ENCODE data around the gene IFITM2. TPM values are rescaled to one million over a fixed set of nuclear protein-coding genes. Genes with fewer than 3 reads are reported as not detected.
"Not testable (repeated sequence)": the region's sequence is repeated elsewhere in the genome, so short reads cannot be mapped to it uniquely, and the experiment has no call there.

Gene IFITM2
- total and polyA plus RNA-seq, 2 donors (not counting 1 experiment from before 2014, with no cell fraction given) = 51.2 to 714 TPM

DNA sequence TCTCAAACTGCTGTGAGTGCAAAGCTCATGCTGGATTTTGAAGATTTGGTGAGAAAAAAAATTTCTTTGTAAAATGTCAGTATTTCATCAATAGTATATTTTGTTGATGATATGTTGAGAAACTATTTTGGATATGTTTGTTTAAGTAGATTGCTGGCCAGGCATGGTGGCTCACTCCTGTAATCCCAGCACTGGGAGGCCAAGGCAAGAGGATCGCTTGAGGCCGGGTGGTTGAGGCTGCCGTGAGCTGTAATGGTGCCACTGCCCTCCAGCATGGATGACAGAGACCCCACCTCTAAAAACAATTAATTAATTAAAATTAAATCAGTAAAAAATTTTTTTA lies 19.9 kb downstream of the IFITM2 start:
- H4K20me1 ChIP-seq (ENCODE audit: control insufficient read depth, extremely low read depth, insufficient read depth, low read length) = no peaks in the 10 kb centered on the region

DNA sequence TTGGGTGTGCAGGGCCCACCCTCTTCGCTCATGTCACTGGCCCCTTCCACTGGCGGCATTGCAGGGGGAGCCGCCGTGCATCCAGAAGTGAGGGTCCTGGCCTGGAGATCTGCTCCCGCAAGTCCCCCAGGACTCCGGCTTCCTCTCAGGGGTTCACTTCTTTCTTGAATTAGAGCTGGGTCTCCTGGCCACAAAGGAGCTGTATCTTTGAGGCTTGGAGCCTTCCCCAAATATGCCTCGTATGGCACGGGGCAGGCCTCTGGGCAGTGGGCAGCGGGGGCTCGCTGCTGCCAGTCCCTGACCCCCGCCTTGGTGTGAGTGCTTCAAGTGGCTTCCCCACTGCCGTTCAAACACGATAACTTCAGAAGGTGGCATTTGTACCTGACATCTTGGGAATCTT lies 20.4 kb downstream of the IFITM2 start:
- no peak for DNase-seq (ENCODE audit: low read depth in 2 of 2)
- Histone ChIP-seq H2AFZ (ENCODE audit: low read length) (no peak overlapping the region), H3K27ac (ENCODE audit: insufficient read depth, low read length) (no peak overlapping the region)

More for the DNA sequence above, 19.9 kb downstream of the IFITM2 start:
- Histone ChIP-seq H3K79me2 (ENCODE audit: control insufficient read depth, insufficient read depth, low read length) (no peaks in the 10 kb centered on the region), H3K27me3 (ENCODE audit: control insufficient read depth, insufficient read depth, low read length) (no peaks in the 10 kb centered on the region), H3K4me3 (replicated peaks in 1 of 4; ENCODE audit: control extremely low read depth in 1 of 4, insufficient read depth in 1 of 4, low read depth in 3 of 4, low read length in 4 of 4) (no peak overlapping the region), H3K4me2 (ENCODE audit: extremely low read depth, insufficient read depth, low read length) (no peak overlapping the region), H3K27ac (ENCODE audit: insufficient read depth, low read length) (no peak overlapping the region), H3K36me3 (ENCODE audit: control insufficient read depth, insufficient read depth, low read length) (no peaks in the 10 kb centered on the region), H3K9ac (ENCODE audit: insufficient read depth, low read length) (no peak overlapping the region), H3K9me3 (ENCODE audit: control insufficient read depth, insufficient read depth, low read depth, low read length) (no peaks in the 10 kb centered on the region), H3K4me1 (ENCODE audit: control insufficient read depth, extremely low read depth, insufficient read depth, low read length) (peaks cover 14% of the 10 kb centered on the region), H2AFZ (ENCODE audit: low read length) (no peak overlapping the region)
- no peak for DNase-seq (ENCODE audit: low read depth in 2 of 2)
- TF ChIP-seq EZH2 (IDR thresholded peaks at IDR 0.05; ENCODE audit: low read length, missing control alignments) = no peak
- TF ChIP-seq, protein P1, sequence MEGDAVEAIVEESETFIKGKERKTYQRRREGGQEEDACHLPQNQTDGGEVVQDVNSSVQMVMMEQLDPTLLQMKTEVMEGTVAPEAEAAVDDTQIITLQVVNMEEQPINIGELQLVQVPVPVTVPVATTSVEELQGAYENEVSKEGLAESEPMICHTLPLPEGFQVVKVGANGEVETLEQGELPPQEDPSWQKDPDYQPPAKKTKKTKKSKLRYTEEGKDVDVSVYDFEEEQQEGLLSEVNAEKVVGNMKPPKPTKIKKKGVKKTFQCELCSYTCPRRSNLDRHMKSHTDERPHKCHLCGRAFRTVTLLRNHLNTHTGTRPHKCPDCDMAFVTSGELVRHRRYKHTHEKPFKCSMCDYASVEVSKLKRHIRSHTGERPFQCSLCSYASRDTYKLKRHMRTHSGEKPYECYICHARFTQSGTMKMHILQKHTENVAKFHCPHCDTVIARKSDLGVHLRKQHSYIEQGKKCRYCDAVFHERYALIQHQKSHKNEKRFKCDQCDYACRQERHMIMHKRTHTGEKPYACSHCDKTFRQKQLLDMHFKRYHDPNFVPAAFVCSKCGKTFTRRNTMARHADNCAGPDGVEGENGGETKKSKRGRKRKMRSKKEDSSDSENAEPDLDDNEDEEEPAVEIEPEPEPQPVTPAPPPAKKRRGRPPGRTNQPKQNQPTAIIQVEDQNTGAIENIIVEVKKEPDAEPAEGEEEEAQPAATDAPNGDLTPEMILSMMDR (conservative IDR thresholded peaks at IDR 0.05 in 1 of 2, IDR thresholded peaks at IDR 0.05 in 1 of 2; ENCODE audit: low read depth in 1 of 2, low read length in 2 of 2) = no peak

DNA sequence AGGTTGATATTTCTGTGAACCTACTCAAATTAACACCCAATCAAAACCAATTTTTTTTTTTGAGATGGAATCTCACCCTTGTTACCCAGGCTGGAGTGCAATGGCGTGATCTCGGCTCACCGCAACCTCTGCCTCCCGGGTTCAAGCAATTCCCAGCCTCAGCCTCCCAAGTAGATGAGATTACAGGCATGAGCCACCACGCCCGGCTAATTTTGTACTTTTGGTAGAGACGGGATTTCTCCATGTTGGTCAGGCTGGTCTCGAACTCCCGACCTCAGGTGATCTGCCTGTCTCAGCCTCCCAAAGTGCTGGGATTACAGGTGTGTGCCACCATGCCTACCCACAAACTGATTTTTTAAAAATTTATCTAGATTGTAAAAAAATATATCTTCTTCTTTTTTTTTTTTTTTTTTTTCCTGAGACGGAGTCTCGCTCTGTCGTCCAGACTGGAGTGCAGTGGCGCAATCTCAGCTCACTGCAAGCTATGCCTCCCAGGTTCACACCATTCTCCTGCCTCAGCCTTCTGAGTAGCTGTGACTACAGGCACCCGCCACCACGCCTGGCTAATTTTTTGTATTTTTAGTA lies 21.0 kb downstream of the IFITM2 start:
- not testable (repeated sequence) for H3K27ac ChIP-seq (ENCODE audit: insufficient read depth, low read length); H3K27me3 ChIP-seq (ENCODE audit: control insufficient read depth, insufficient read depth, low read length); H3K4me3 ChIP-seq (replicated peaks in 1 of 4; ENCODE audit: control extremely low read depth in 1 of 4, insufficient read depth in 1 of 4, low read depth in 3 of 4, low read length in 4 of 4); H3K9ac ChIP-seq (ENCODE audit: insufficient read depth, low read length); DNase-seq (ENCODE audit: low read depth in 2 of 2); H3K79me2 ChIP-seq (ENCODE audit: control insufficient read depth, insufficient read depth, low read length); H3K4me2 ChIP-seq (ENCODE audit: extremely low read depth, insufficient read depth, low read length); H3K9me3 ChIP-seq (ENCODE audit: control insufficient read depth, insufficient read depth, low read depth, low read length); H2AFZ ChIP-seq (ENCODE audit: low read length); H4K20me1 ChIP-seq (ENCODE audit: control insufficient read depth, extremely low read depth, insufficient read depth, low read length); H3K36me3 ChIP-seq (ENCODE audit: control insufficient read depth, insufficient read depth, low read length)
- peaks cover 14% of the 10 kb centered on the region for H3K4me1 ChIP-seq (ENCODE audit: control insufficient read depth, extremely low read depth, insufficient read depth, low read length)

More for the DNA sequence above, 20.4 kb downstream of the IFITM2 start:
- Histone ChIP-seq H4K20me1 (ENCODE audit: control insufficient read depth, extremely low read depth, insufficient read depth, low read length) (no peaks in the 10 kb centered on the region), H3K4me1 (ENCODE audit: control insufficient read depth, extremely low read depth, insufficient read depth, low read length) (peaks cover 14% of the 10 kb centered on the region), H3K9ac (ENCODE audit: insufficient read depth, low read length) (no peak overlapping the region), H3K4me3 (replicated peaks in 1 of 4; ENCODE audit: control extremely low read depth in 1 of 4, insufficient read depth in 1 of 4, low read depth in 3 of 4, low read length in 4 of 4) (no peak overlapping the region), H3K9me3 (ENCODE audit: control insufficient read depth, insufficient read depth, low read depth, low read length) (no peaks in the 10 kb centered on the region), H3K27me3 (ENCODE audit: control insufficient read depth, insufficient read depth, low read length) (no peaks in the 10 kb centered on the region), H3K79me2 (ENCODE audit: control insufficient read depth, insufficient read depth, low read length) (no peaks in the 10 kb centered on the region), H3K36me3 (ENCODE audit: control insufficient read depth, insufficient read depth, low read length) (no peaks in the 10 kb centered on the region), H3K4me2 (ENCODE audit: extremely low read depth, insufficient read depth, low read length) (no peak overlapping the region)
- TF ChIP-seq EZH2 (IDR thresholded peaks at IDR 0.05; ENCODE audit: low read length, missing control alignments) = no peak
- TF ChIP-seq, protein P1 (conservative IDR thresholded peaks at IDR 0.05 in 1 of 2, IDR thresholded peaks at IDR 0.05 in 1 of 2; ENCODE audit: low read depth in 1 of 2, low read length in 2 of 2) = no peak

Measured in fibroblast of lung (primary cell).